ENCODE results near the gene PARP16. TPM values are rescaled to one million over a fixed set of nuclear protein-coding genes. Genes with fewer than 3 reads are reported as not detected.

Gene PARP16
- total and polyA plus RNA-seq, 9 of the 15 experiments (the other 6 are each of a cell fraction or from before 2014, with no cell fraction given): 3.0 to 9.9 (median 5.8) TPM

- DNase-seq (ENCODE audit: extremely low read depth in 1 of 4, low spot score in 3 of 4) (no peak), FAIRE-seq (peak; percentile 6), ATAC-seq (no peak)
- WGBS (ENCODE audit: insufficient coverage, low coverage, missing lambda C conversion rate): 65% methylated on average over 3 of the region's 3 CpGs
- BruUV-seq (replicated peaks): no TSS peak
- Histone ChIP-seq H3K36me3 (ENCODE audit: control insufficient read depth, insufficient read depth, low read length) (no peaks in the 10 kb centered on the region), H3K4me1 (replicated peaks in 1 of 2; ENCODE audit: control insufficient read depth in 2 of 2, insufficient read depth in 2 of 2, low read length in 2 of 2) (peaks cover 6 to 18% of the 10 kb centered on the region in 2 experiments; a peak in 3 of 5 replicates), H3K9me3 (replicated peaks; ENCODE audit: control insufficient read depth, insufficient read depth, low read depth, low read length) (no peaks in the 10 kb centered on the region), H3K27ac (ENCODE audit: extremely low read depth, low read depth, low read length) (no peak overlapping the region; the same call in 2 of the 3 replicates), H3K9ac (ENCODE audit: insufficient read depth in 1 of 2, low read depth in 2 of 2, low read length in 2 of 2) (no peak overlapping the region), H4K20me1 (replicated peaks; ENCODE audit: control insufficient read depth, insufficient read depth, low read length) (no peaks in the 10 kb centered on the region), H3K79me2 (ENCODE audit: control insufficient read depth, insufficient read depth, low read length) (no peaks in the 10 kb centered on the region), H3K9me1 (ENCODE audit: control insufficient read depth, insufficient read depth, low read length) (no peaks in the 10 kb centered on the region), H3K4me2 (ENCODE audit: insufficient read depth, low read length) (no peak overlapping the region), H3K4me3 (no peak overlapping the region), H2AFZ (ENCODE audit: low read depth, low read length) (no peak overlapping the region; the same call in 1 of the 2 replicates), H3K27me3 (ENCODE audit: control insufficient read depth in 2 of 2, insufficient read depth in 2 of 2, low read length in 2 of 2) (no peaks in the 10 kb centered on the region)
- in situ Hi-C loops (cut with MboI) (no loop called here), intact Hi-C loops (cut with micrococcal nuclease) (no loop called here)
- no peak for TF ChIP-seq CCAR2 (IDR thresholded peaks at IDR 0.05; ENCODE audit: low read depth, low read length)
- no peak for TF ChIP-seq EGR1 (conservative IDR thresholded peaks at IDR 0.05)
- no peak for TF ChIP-seq POLR2A (conservative IDR thresholded peaks at IDR 0.05)
- no peak for TF ChIP-seq ETV6 (IDR thresholded peaks at IDR 0.05; ENCODE audit: borderline replicate concordance in 1 of 2, low read depth in 2 of 2, low read length in 1 of 2)
- no peak for TF ChIP-seq ETV6 (CRISPR knock-in tag; IDR thresholded peaks at IDR 0.05; ENCODE audit: borderline replicate concordance)
- TF ChIP-seq MYBL2 (IDR thresholded peaks at IDR 0.05; ENCODE audit: low read depth): no peak
- TF ChIP-seq MYBL2 (CRISPR knock-in tag; IDR thresholded peaks at IDR 0.05; ENCODE audit: borderline replicate concordance): no peak
- TF ChIP-seq, protein P1, sequence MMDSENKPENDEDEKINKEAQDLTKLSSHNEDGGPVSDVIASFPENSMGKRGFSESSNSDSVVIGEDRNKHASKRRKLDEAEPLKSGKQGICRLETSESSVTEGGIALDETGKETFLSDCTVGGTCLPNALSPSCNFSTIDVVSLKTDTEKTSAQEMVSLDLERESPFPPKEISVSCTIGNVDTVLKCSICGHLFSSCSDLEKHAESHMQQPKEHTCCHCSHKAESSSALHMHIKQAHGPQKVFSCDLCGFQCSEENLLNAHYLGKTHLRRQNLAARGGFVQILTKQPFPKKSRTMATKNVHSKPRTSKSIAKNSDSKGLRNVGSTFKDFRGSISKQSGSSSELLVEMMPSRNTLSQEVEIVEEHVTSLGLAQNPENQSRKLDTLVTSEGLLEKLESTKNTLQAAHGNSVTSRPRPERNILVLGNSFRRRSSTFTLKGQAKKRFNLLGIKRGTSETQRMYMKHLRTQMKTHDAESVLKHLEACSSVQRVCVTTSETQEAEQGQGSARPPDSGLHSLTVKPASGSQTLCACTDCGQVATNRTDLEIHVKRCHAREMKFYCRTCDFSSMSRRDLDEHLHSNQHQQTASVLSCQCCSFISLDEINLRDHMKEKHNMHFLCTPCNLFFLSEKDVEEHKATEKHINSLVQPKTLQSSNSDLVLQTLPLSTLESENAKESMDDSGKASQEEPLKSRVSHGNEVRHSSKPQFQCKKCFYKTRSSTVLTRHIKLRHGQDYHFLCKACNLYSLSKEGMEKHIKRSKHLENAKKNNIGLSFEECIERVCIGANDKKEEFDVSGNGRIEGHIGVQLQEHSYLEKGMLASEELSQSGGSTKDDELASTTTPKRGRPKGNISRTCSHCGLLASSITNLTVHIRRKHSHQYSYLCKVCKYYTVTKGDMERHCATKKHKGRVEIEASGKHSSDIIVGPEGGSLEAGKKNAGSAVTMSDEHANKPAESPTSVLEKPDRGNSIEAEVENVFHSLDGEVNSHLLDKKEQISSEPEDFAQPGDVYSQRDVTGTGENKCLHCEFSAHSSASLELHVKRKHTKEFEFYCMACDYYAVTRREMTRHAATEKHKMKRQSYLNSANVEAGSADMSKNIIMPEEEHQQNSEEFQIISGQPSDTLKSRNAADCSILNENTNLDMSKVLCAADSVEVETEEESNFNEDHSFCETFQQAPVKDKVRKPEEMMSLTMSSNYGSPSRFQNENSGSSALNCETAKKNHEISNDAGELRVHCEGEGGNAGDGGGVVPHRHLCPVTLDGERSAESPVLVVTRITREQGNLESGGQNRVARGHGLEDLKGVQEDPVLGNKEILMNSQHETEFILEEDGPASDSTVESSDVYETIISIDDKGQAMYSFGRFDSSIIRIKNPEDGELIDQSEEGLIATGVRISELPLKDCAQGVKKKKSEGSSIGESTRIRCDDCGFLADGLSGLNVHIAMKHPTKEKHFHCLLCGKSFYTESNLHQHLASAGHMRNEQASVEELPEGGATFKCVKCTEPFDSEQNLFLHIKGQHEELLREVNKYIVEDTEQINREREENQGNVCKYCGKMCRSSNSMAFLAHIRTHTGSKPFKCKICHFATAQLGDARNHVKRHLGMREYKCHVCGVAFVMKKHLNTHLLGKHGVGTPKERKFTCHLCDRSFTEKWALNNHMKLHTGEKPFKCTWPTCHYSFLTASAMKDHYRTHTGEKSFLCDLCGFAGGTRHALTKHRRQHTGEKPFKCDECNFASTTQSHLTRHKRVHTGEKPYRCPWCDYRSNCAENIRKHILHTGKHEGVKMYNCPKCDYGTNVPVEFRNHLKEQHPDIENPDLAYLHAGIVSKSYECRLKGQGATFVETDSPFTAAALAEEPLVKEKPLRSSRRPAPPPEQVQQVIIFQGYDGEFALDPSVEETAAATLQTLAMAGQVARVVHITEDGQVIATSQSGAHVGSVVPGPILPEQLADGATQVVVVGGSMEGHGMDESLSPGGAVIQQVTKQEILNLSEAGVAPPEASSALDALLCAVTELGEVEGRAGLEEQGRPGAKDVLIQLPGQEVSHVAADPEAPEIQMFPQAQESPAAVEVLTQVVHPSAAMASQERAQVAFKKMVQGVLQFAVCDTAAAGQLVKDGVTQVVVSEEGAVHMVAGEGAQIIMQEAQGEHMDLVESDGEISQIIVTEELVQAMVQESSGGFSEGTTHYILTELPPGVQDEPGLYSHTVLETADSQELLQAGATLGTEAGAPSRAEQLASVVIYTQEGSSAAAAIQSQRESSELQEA (IDR thresholded peaks at IDR 0.05; ENCODE audit: low read depth): no peak
- TF ChIP-seq FOSL1 (tag; conservative IDR thresholded peaks at IDR 0.05): no peak
- TF ChIP-seq GTF2A2 (tag; IDR thresholded peaks at IDR 0.05): no peak
- no peak for TF ChIP-seq ZNF239 (CRISPR knock-in tag; IDR thresholded peaks at IDR 0.05)
- no peak for TF ChIP-seq NR2C1 (IDR thresholded peaks at IDR 0.05)
- TF ChIP-seq NR2C1 (tag; IDR thresholded peaks at IDR 0.05): no peak
- no peak for TF ChIP-seq KAT2B (IDR thresholded peaks at IDR 0.05; ENCODE audit: low read depth, low read length)
- ChIA-PET CTCF (ENCODE audit: low intra/inter-chr PET ratio) (no interaction called here), POLR2A (no interaction called here)
These were observed 67.5 kb downstream of the PARP16 start for GRCh38 chr15:65219137-65219536.

Data from K562 (cell line).